A549 treated with DMSO at 1 μM for 4 hours (cell line): ENCODE measurements around the gene VWA3A. TPM values are rescaled to one million over a fixed set of nuclear protein-coding genes. Genes with fewer than 3 reads are reported as not detected.

Experiments used
- total RNA-seq: library from RNA; stranded (reverse); fragments of 200-300 nt; extraction: Qiagen RNA extraction; gene quantifications from 5 replicates; pipeline ENCODE4 v1.2.3, GENCODE V29; 2022; ENCODE audit warnings: low read depth

The VWA3A gene, protein sequence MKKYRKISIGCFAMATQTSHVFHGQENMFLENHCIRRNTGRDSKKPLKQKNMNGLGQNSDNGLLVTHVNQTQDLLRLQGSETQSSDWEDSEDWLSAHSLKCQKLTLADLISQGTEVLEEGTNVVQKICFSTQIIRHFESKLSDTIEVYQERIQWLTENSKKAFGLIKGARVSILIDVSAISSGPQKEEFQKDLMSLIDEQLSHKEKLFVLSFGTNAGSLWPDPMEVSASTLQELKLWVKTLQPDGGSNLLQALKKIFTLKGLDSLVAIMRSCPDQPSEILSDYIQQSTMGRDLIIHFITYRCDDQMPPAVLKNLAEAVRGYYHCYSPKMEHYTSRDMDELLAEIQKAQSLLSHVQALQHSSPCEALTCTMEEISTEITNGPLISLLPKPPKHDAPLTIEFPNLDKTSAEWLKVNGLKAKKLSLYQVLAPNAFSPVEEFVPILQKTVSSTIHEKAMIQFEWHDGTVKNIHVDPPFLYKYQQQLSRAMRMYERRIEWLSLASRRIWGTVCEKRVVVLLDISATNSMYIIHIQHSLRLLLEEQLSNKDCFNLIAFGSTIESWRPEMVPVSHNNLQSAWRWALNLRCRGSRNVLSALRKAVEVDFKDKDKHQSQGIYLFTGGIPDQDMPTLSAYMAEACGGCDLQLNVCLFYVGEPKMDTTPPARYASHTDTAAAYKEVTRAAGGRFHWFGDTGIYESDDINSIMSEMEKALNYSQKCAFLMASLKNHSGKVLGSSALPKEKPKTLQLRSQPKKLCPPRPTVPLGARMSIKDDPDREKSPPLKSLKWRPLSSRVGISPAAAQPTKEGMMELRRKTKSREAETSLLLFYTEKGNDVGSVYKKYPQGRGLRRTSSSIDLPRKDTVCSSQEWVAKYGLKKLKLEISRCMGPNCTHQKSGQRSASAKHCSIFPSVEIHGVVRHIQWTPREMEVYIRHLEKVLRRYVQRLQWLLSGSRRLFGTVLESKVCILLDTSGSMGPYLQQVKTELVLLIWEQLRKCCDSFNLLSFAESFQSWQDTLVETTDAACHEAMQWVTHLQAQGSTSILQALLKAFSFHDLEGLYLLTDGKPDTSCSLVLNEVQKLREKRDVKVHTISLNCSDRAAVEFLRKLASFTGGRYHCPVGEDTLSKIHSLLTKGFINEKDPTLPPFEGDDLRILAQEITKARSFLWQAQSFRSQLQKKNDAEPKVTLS
- total RNA-seq, result 0.03 to 0.12 TPM in 2 of 5 replicates, not detected in the others

DNA sequence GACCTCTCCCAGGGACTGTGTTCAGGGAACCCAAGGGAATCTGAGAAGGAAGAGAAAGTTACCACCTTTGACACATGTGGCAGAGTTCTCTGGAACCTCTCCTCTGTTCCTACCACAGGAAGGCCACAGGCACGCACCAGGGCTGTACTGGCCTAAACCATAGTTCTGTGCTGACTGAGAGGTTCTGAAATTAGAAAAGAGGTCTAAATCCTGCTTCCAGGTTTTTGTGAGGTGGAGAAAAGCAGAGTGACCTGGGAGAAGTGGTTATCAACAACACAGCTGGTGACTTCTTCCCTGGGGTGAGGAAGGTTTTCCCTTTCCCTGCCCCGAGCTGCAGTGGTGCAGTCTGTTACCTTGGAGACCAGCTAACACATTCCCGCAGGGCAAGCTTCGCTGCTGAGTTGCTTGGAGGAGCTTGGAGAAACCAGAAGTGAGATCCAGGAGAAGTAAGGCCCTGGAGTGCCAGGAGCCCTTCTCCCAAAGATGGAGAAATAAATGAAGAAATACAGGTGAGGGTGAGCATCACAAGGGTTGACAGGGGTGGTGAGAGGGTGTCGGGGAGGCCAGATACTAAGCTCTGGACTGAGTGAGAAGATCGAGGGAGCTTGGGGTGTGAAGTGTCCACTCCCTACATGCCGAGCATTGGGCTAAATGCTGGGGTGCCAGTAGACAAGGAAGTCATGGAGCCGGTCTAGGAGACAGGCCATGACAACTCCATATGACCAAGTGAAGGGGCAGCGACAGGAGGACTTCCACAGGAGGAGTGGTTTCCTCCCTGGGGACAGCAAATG is at the start of gene VWA3A:
VWA3A (plus strand) TSS at position 399 of the 791 bp plus-strand sequence; CDS start at position 496, 97 bp downstream.

DNA sequence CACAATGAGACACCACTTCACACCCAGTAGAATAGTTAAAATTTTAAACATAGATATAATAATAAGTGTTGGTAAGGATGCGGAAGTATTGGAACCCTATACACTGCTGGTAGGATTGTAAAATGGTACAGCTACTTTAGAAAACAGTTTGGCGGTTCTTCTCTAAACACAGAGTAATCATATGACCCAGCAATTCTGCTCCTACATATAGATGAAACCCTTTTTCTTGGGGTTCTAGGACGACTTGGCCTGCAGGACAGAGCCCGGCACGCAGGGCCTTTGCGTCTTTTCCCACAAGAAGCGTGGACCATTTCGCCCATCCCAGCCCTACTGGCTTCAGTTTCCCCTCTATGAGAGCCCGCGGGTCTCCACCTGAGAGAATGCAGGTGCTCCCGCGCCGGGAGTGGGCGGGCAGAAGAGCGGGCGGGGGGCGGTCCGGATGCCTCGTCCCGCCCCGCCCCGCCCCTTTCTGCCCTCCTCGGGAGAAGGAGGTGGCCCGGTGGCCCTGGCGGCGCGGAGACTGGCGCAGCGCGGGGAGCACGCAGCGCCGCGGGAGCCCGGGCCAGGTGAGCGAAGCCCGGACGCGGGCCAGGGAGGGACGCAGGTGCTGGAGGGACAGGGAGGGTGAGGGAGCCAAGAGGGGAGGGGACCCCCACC is 69.8 kb downstream of the VWA3A start, which contains the start of gene SDR42E2:
SDR42E2 (plus strand) TSS at position 508 of the 657 bp plus-strand sequence. CDS start 3,077 bp downstream, outside the sequence.

DNA sequence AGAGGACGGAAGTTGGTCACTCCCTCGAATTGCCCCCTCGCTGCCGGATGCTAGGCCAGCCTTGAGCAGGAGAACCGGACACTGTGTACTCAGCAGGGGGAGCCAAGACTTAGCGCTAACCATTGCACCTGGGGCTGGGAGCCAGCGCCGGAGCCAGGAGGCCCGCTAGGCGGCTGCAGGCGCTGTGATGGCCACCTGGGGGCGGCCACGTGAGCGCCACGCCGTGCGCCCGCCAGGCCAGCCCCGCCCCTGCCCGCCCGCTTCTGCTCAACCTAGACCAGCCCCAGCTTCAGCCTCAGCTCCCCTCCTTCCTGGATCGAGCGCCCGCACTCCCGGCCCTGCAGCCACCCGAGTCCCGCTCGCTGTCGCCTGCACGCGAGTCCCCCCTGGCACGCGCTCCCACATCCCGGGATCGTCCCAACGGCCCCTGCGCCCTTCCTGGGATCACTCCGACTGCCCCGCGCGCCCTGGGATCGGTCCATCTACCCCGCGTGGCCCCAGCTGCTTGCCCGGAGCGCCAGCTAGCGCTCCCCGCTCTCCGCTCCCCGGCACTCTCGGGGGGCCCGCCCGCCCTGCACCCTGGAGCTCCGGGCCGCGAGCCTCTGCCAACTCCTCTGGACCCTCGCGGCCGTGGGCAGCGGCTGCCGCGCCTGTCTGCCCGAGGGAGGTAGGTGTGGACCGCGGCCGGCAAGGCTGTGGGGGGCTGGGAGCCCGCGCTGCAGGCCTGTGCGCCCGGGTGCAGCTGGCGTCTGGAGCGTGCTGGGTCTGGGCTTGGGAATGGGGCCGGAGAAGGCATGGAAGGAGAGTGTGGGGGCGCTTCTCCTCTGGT is 113.9 kb downstream of the VWA3A start, which contains the start of gene EEF2K:
EEF2K (plus strand) TSS at position 266 of the 829 bp plus-strand sequence. CDS start 19,452 bp downstream, outside the sequence.

Other genes starting within 250 kb of the VWA3A start
- gene NPIPB4, start 234.8 kb upstream of the VWA3A start, total RNA-seq, result 23.4 to 39.4 TPM (median 26.2 TPM) in 5 replicates
- gene UQCRC2, start 139.2 kb upstream of the VWA3A start, total RNA-seq, result 160 to 222 TPM (median 168 TPM) in 5 replicates
- not detected in 5 replicates for gene PDZD9, start 91.4 kb upstream of the VWA3A start, total RNA-seq
- 8.0 to 11.5 TPM (median 9.9 TPM) in 5 replicates for gene MOSMO, start 84.4 kb upstream of the VWA3A start, total RNA-seq
- not detected in 5 replicates for gene SDR42E2, start 70.0 kb downstream of the VWA3A start, total RNA-seq
- gene EEF2K, start 113.7 kb downstream of the VWA3A start, total RNA-seq, result 12.1 to 16.8 TPM (median 13.9 TPM) in 5 replicates
- 33.0 to 45.3 TPM (median 39.8 TPM) in 5 replicates for gene POLR3E, start 204.9 kb downstream of the VWA3A start, total RNA-seq